K562 (cell line): ENCODE measurements around the gene DYNC1H1. TPM values are rescaled to one million over a fixed set of nuclear protein-coding genes. Genes with fewer than 3 reads are reported as not detected.
A peak's percentile ranks its signal among the peaks of the same experiment; 100 is the strongest.

Source experiments
- ATAC-seq: fragments of 200-7000 bp; cut with Tn5 transposase; 3 replicates; pipeline ENCODE4 v1.9.1; 2020; ENCODE audit warnings: moderate library complexity
- BruUV-seq: library from RNA; stranded (reverse); fragments of 400-500 nt; replicated peaks from 2 replicates; lab custom pipeline; 2021; lab: Mats Ljungman, UMichigan
- CTCF ChIA-PET: fragments of 300-600 bp; formaldehyde crosslinking; extraction: SDS; loops from one replicate; lab custom pipeline; 2021; ENCODE audit warnings: low intra/inter-chr PET ratio; lab: Yijun Ruan, JAX
- POLR2A ChIA-PET: fragments of 300-600, 350-650 bp; sonication (Branson Sonifier 250); formaldehyde crosslinking; extraction: SDS; loops from one replicate; lab custom pipeline; 2021; ENCODE audit warnings: antibody characterized with exemption, inconsistent platforms; lab: Yijun Ruan, JAX
- DNase-seq, 4 experiments: peaks; one replicate each; pipeline versions ENCODE4 v3.0.0 to v3.0.0-alpha.2; 2011 to 2018; ENCODE audit warnings: low spot score in 3 of 4, mixed read lengths in 3 of 4; ENCODE audit errors: extremely low read depth in 1 of 4
- FAIRE-seq: peaks from 2 replicates; lab custom pipeline; 2011; peaks lifted over from hg19 to GRCh38; lab: Jason Lieb, UNC
- H2AFZ ChIP-seq: 2 replicates; pipeline ENCODE4 v1.6.0; 2011; ENCODE audit warnings: low read depth, low read length, control low read depth, inconsistent platforms
- H3K27ac ChIP-seq: fragments of 200-600 bp; 3 replicates; pipeline ENCODE4 v1.8.0; 2011; ENCODE audit warnings: low read depth, mild to moderate bottlenecking, control low read depth, inconsistent platforms, low read length, moderate library complexity, mixed read lengths; ENCODE audit errors: extremely low read depth
- H3K27me3 ChIP-seq, 2 experiments: fragments of 300-600 bp in 1 of 2; 2 replicates in 1 of 2; 3 replicates in 1 of 2; pipeline versions ENCODE4 v1.6.0 to v1.8.0; 2011; ENCODE audit warnings: inconsistent platforms in 2 of 2, low read length in 2 of 2, mild to moderate bottlenecking in 1 of 2, mixed read lengths in 1 of 2, moderate library complexity in 1 of 2; ENCODE audit not compliant: control insufficient read depth in 2 of 2, insufficient read depth in 2 of 2
- H3K36me3 ChIP-seq: fragments of 300-600 bp; 3 replicates; pipeline ENCODE4 v1.8.0; 2011; ENCODE audit warnings: mild to moderate bottlenecking, low read length, inconsistent platforms; ENCODE audit not compliant: control insufficient read depth, insufficient read depth
- H3K4me1 ChIP-seq, 2 experiments: fragments of 200-600 bp in 1 of 2; replicated peaks in 1 of 2; 2 replicates in 1 of 2; 3 replicates in 1 of 2; pipeline versions ENCODE4 v1.5.1 to v1.8.0; 2011; ENCODE audit warnings: inconsistent platforms in 2 of 2, low read length in 2 of 2, mild to moderate bottlenecking in 1 of 2, mixed read lengths in 1 of 2, moderate library complexity in 1 of 2; ENCODE audit not compliant: control insufficient read depth in 2 of 2, insufficient read depth in 2 of 2
- H3K4me2 ChIP-seq: 2 replicates; pipeline ENCODE4 v1.6.1; 2011; ENCODE audit warnings: low read length, control low read depth, inconsistent platforms, mixed read lengths; ENCODE audit not compliant: insufficient read depth
- H3K4me3 ChIP-seq: fragments of 200-600 bp; sonication (generic), shearing (Covaris generic); 2 replicates; pipeline ENCODE4 v1.5.1; 2016; ENCODE audit warnings: control low read depth, inconsistent platforms
- H3K79me2 ChIP-seq: fragments of 200-600 bp; 3 replicates; pipeline ENCODE4 v1.8.0; 2011; ENCODE audit warnings: low read length, inconsistent platforms; ENCODE audit not compliant: control insufficient read depth, insufficient read depth
- H3K9ac ChIP-seq, 2 experiments: 2 replicates each; pipeline versions ENCODE4 v1.6.0 to v1.6.1; 2011; ENCODE audit warnings: low read depth in 2 of 2, low read length in 2 of 2, control low read depth in 1 of 2, inconsistent platforms in 1 of 2, mild to moderate bottlenecking in 1 of 2, mixed read lengths in 1 of 2; ENCODE audit not compliant: insufficient read depth in 1 of 2
- H3K9me1 ChIP-seq: one replicate; pipeline ENCODE4 v1.6.0; 2011; ENCODE audit warnings: inconsistent platforms, mild to moderate bottlenecking, low read length, moderate library complexity; ENCODE audit not compliant: control insufficient read depth, insufficient read depth
- H3K9me3 ChIP-seq: replicated peaks from 2 replicates; pipeline ENCODE4 v1.5.1; 2011; ENCODE audit warnings: low read depth, low read length, inconsistent platforms; ENCODE audit not compliant: control insufficient read depth, insufficient read depth
- H4K20me1 ChIP-seq: replicated peaks from 2 replicates; pipeline ENCODE4 v1.6.1; 2011; ENCODE audit warnings: low read length, inconsistent platforms, mixed read lengths; ENCODE audit not compliant: control insufficient read depth, insufficient read depth
- E2F1 ChIP-seq: sonication (generic); formaldehyde crosslinking; IDR thresholded peaks from 2 replicates; pipeline ENCODE4 v1.8.1; 2023; ENCODE audit warnings: mild to moderate bottlenecking, missing genetic modification reagents, moderate library complexity
- ELK1 ChIP-seq: sonication (generic); formaldehyde crosslinking; IDR thresholded peaks from 2 replicates; pipeline ENCODE4 v1.8.1; 2022; ENCODE audit warnings: missing genetic modification reagents
- FOXJ2 ChIP-seq: fragments of 200-800 bp; sonication (Bioruptor generic); IDR thresholded peaks from 2 replicates; pipeline ENCODE4 v1.6.1; 2016; ENCODE audit warnings: missing genetic modification characterization, missing compliant biosample characterization
- KDM1A ChIP-seq, 2 experiments: fragments of 450-650 bp; IDR thresholded peaks; 2 replicates each; pipeline ENCODE4 v1.6.1; 2016; ENCODE audit warnings: mild to moderate bottlenecking in 2 of 2
- NFIC ChIP-seq: fragments of 450-650 bp; IDR thresholded peaks from 2 replicates; pipeline ENCODE4 v1.6.1; 2017; ENCODE audit warnings: mild to moderate bottlenecking, inconsistent platforms
- SP2 ChIP-seq: IDR thresholded peaks from 2 replicates; pipeline ENCODE4 v1.6.1; 2011; ENCODE audit warnings: mild to moderate bottlenecking, low read depth, low read length, moderate library complexity; ENCODE audit not compliant: poor library complexity, severe bottlenecking; ENCODE audit errors: extremely low read depth
- SREBF2 ChIP-seq: sonication (generic); formaldehyde crosslinking; IDR thresholded peaks from 2 replicates; pipeline ENCODE4 v1.4.0; 2020; ENCODE audit warnings: mild to moderate bottlenecking, missing genetic modification reagents
- TAF15 ChIP-seq: fragments of 200-400 bp; formaldehyde crosslinking; IDR thresholded peaks from 2 replicates; pipeline ENCODE4 v1.6.1; 2017; ENCODE audit warnings: mild to moderate bottlenecking, low read depth, low read length, moderate library complexity
- TAF7 ChIP-seq: fragments of 450-650 bp; IDR thresholded peaks from 2 replicates; pipeline ENCODE4 v1.6.1; 2016; ENCODE audit warnings: missing genetic modification characterization, missing compliant biosample characterization
- TCF3 ChIP-seq: sonication (generic); formaldehyde crosslinking; IDR thresholded peaks from 2 replicates; pipeline ENCODE4 v1.4.0; 2020; ENCODE audit warnings: mild to moderate bottlenecking, missing genetic modification reagents
- TEAD2 ChIP-seq: fragments of 450-650 bp; IDR thresholded peaks from 2 replicates; pipeline ENCODE4 v1.6.1; 2016; ENCODE audit warnings: missing genetic modification characterization, control low read depth, missing compliant biosample characterization
- U2AF2 ChIP-seq: fragments of 200-400 bp; formaldehyde crosslinking; optimal IDR thresholded peaks from 2 replicates; pipeline ENCODE3; 2017; ENCODE audit warnings: low read depth, mild to moderate bottlenecking, low read length
- ZFP30 ChIP-seq: fragments of 250-450 bp; sonication (Bioruptor Pico); IDR thresholded peaks from 2 replicates; pipeline ENCODE4 v1.8.0; 2022; ENCODE audit warnings: moderate library complexity, mild to moderate bottlenecking, inconsistent platforms, borderline replicate concordance
- ZNF583 ChIP-seq: fragments of 250-450 bp; sonication (Bioruptor Pico); IDR thresholded peaks from 2 replicates; pipeline ENCODE4 v1.4.0; 2020
- ZSCAN29 ChIP-seq: fragments of 450-650 bp; IDR thresholded peaks from 2 replicates; pipeline ENCODE4 v1.6.1; 2017
- WGBS: fragments of 100-300 bp; shearing (Covaris generic); methylation state at CpG from one replicate; pipeline ENCODE4 v1.1.6; 2016; ENCODE audit warnings: low coverage, mixed read lengths; ENCODE audit not compliant: insufficient coverage; ENCODE audit errors: missing lambda C conversion rate; 5-methylcytosine and 5-hydroxymethylcytosine counted together
- in situ Hi-C: fragments of 300-500 bp; cut with MboI; formaldehyde crosslinking; loops from 4 replicates; pipeline ENCODE4 v1.15.0; 2018; ENCODE audit warnings: inconsistent platforms, mixed read lengths
- intact Hi-C: fragments of 100-400 bp; cut with micrococcal nuclease; formaldehyde crosslinking; loops from 2 replicates; pipeline ENCODE4 v1.14.2; 2022
- polyA plus RNA-seq, 8 experiments: library from polyadenylated mRNA; depleted of rRNA in 4 of 8; stranded (reverse) in 5 of 8; unstranded in 3 of 8; fragments of >200 nt; fragmentation: Nextera tagmentation in 2 of 8; fragmentation: Illumina TruSeq in 1 of 8; extraction: Ambion mirVana in 2 of 8; extraction: Trizol in 1 of 8; gene quantifications; 2 replicates each; pipeline versions ENCODE4 v1.2.1 to v1.2.3, GENCODE V29; 2011 to 2014; ENCODE audit warnings: inconsistent platforms in 1 of 8, missing spikeins in 1 of 8
- total RNA-seq, 7 experiments: library from RNA; depleted of rRNA in 6 of 7; stranded (reverse); fragments of >200 nt in 6 of 7; fragmentation: Illumina TruSeq in 2 of 7; extraction: Trizol in 2 of 7; gene quantifications; 2 replicates each; pipeline versions ENCODE4 v1.2.1 to v1.2.3, GENCODE V29; 2011 to 2021; ENCODE audit warnings: low replicate concordance in 1 of 7

Gene DYNC1H1
- total and polyA plus RNA-seq, 9 of the 15 experiments (the other 6 are each of a cell fraction or from before 2014, with no cell fraction given) = 31.9 to 335 (median 115) TPM

GRCh38 chr14:102057480-102058114 lies 93.2 kb downstream of the DYNC1H1 start:
- DNase-seq = no peak
- H3K27me3 ChIP-seq = no peaks in the 10 kb centered on the region
- CTCF ChIA-PET = no interaction called here
- no peak overlapping the region for H3K9ac ChIP-seq
- no peaks in the 10 kb centered on the region for H4K20me1 ChIP-seq
- POLR2A ChIA-PET = interaction anchor here (1.3 to 1.5 kb wide), 2 partner anchors 13 to 22 kb away, joined by 3 read pairs; no protein-coding TSS in a partner anchor
- H3K27ac ChIP-seq = no peak overlapping the region
- intact Hi-C loops = no loop called here
- FAIRE-seq = no peak
- H3K4me3 ChIP-seq = no peak overlapping the region
- peak in 1 of 2 experiments; percentile 3; a peak in 1 of 4 replicates for TF ChIP-seq KDM1A (IDR thresholded peaks at IDR 0.05)
- no peak for TF ChIP-seq FOXJ2 (tag)
- TF ChIP-seq NFIC = 0 out of 2 replicates have a peak, but pooled peaks have one; percentile 6
- TF ChIP-seq TAF7 (tag) = no peak
- H3K9me3 ChIP-seq = no peaks in the 10 kb centered on the region
- H3K4me1 ChIP-seq = peaks cover 0 to 19% of the 10 kb centered on the region in 2 experiments; a peak in 2 of 5 replicates
- in situ Hi-C loops = no loop called here
- no peak overlapping the region for H3K4me2 ChIP-seq
- no TSS peak for BruUV-seq
- H3K79me2 ChIP-seq = no peaks in the 10 kb centered on the region
- H3K36me3 ChIP-seq = peaks cover under 1% of the 10 kb centered on the region; the same call in 1 of the 3 replicates
- H3K9me1 ChIP-seq = no peaks in the 10 kb centered on the region
- 21% methylated on average over 10 of the region's 10 CpGs for WGBS
- no peak for ATAC-seq
- no peak overlapping the region for H2AFZ ChIP-seq

- Histone ChIP-seq H3K9me1 (no peaks in the 10 kb centered on the region), H3K9me3 (no peaks in the 10 kb centered on the region), H3K36me3 (no peaks in the 10 kb centered on the region), H3K27ac (no peak overlapping the region), H3K4me1 (peaks cover 0 to 19% of the 10 kb centered on the region in 2 experiments; a peak in 2 of 5 replicates), H3K4me3 (no peak overlapping the region), H3K4me2 (no peak overlapping the region), H2AFZ (no peak overlapping the region), H3K9ac (no peak overlapping the region), H3K27me3 (no peaks in the 10 kb centered on the region), H3K79me2 (no peaks in the 10 kb centered on the region), H4K20me1 (no peaks in the 10 kb centered on the region)
- ChIA-PET POLR2A (interaction anchor here (1.3 to 1.6 kb wide), 3 partner anchors 14 to 85 kb away, joined by 3 read pairs; no protein-coding TSS in a partner anchor), CTCF (no interaction called here)
- in situ Hi-C loops = no loop called here
- DNase-seq (no peak), FAIRE-seq (no peak), ATAC-seq (no peak)
- intact Hi-C loops = no loop called here
- no TSS peak for BruUV-seq
- 21% methylated on average over 6 of the region's 7 CpGs for WGBS
- TF ChIP-seq ELK1 (CRISPR knock-in tag) (no peak), U2AF2 (no peak), SREBF2 (no peak), TCF3 (CRISPR knock-in tag) (no peak), TAF15 (no peak), ZNF583 (no peak), TEAD2 (tag) (no peak), E2F1 (no peak), ZFP30 (CRISPR knock-in tag) (no peak), SP2 (no peak), ZSCAN29 (no peak)
Observed at GRCh38 chr14:102058146-102058545, 93.8 kb downstream of the DYNC1H1 start.
